Measurements from ENCODE around the gene FILIP1L.
"Not testable (repeated sequence)": the region's sequence is repeated elsewhere in the genome, so short reads cannot be mapped to it uniquely, and the experiment has no call there.

Gene FILIP1L

DNA sequence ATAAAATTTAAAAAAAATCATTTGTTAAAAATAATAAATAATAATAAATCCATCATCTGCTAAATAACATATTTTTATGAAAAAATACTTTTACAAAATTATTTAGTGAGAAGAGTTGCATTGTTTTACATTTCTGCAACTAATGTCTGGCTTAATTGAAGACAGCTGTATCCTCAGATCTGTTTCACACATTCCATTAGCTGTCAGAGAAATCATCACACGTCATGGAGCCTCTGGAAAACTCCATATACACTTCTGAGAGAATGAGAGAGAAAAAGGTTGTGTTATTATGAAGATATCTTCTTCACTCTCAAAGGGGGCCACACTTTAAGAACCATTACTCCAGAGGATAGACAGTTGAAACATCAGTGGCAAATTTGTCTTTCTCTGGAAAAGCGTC, 255.8 kb downstream of the FILIP1L start:
- DNase-seq, result no peak

DNA sequence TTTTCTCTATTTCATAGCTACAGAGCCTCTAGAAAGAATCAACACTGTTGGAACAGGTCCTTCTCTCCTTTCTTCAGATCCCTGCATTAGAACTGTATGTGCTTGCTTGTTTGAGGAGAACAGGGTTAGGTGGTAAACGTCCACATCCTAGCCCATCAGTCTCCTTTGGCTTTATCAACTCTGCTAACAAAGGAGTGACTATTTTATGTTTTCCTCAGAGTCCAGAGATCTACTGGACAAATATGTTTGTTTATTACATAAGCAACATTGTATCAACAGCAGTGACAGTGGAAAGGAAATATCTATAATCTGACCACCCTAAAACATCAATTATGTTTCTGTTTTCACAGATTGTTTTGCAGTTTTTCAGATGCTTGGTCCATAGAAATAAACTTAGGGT, 257.0 kb downstream of the FILIP1L start:
- DNase-seq, result no peak

DNA sequence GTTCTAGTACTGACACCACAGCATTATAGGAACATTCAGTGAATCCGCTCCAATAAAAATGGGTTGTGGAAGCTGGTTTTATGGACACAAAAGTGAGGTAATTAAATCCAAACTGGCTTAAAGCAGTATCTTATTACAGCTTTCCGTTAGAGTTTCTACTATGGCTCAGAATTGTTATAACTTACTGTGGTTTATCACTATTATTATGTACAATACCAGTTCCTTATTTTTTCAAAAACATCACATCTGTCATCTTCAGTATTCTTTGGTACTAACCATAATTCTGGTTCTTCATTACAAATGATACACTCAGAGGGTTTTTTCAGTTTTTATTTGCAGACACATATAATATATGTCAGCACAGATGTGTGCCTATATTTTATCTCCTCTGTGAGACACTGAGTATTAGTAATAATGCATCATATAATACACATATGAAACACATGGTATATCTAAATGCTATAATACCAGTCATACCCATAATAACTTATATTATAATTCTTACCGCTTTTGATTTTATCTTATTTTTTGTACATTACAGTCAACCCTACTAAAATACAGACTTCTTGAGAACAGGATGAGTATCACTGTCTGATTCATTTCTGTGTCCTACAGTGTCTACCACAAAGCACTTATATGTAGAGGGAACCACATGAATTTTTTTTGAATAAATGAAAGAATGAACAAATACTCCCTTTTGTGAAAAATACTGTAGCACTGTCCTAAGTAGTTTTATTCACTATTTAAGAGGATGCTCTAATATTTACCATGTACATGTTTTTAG, 257.7 kb downstream of the FILIP1L start:
- no peak for DNase-seq

- DNase-seq, result no peak
Measured at GRCh38 chr3:99855900-99856299, 258.4 kb downstream of the FILIP1L start.

DNA sequence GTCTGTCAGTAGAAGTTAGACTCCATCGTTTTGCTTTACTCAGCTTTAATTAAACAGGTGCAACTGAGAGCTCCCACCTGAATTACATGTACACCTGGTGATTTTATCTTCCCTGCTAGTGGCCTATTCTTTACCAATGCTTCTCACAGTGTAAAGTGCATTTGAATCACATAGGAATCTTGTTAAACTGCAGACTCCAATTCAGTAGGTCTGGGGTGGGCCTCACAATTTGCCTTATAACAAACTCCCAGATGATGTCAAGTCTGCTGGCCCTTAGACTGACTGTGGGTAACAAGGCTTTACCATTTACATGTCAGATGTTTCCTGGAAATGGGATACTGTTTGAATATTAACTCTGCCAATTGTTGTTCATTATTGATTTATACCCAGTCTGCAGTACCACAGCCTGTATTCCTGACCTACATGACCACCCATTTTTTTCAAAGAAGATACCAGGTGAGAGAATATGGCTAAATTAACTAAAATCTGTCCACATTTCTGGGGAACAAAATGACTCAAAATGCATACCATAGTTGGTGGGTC, 259.5 kb downstream of the FILIP1L start:
- DNase-seq, result no peak

DNA sequence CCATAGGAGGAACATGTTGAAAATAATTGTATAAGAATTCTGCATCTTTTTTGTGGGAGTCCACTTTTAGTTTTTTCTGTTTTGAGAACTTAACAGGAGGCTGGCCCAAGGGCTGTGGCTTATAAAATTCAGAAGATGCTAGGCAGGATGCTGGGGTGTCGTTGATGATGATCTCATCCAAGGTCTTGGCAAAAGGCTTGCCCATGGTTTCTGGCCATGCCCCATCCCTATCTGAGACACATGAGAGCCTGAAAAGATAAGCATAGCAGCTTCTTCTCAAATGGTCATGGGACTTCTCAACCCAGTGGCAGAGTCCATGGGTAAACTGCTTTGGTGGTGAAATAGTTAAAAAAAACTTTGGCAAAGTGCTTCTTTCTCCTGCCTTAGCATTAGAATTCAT, 261.4 kb downstream of the FILIP1L start:
- no peak for DNase-seq

GRCh38 chr3:99851955-99852354, 262.3 kb downstream of the FILIP1L start:
- no peak for DNase-seq

GRCh38 chr3:99850608-99851007, 263.7 kb downstream of the FILIP1L start:
- DNase-seq, result no peak

GRCh38 chr3:99848433-99848832, 265.9 kb downstream of the FILIP1L start:
- no peak for DNase-seq

- DNase-seq, result no peak
Measured at GRCh38 chr3:99846477-99847160, 267.7 kb downstream of the FILIP1L start.

GRCh38 chr3:99845999-99846398, 268.3 kb downstream of the FILIP1L start:
- DNase-seq, result no peak

DNA sequence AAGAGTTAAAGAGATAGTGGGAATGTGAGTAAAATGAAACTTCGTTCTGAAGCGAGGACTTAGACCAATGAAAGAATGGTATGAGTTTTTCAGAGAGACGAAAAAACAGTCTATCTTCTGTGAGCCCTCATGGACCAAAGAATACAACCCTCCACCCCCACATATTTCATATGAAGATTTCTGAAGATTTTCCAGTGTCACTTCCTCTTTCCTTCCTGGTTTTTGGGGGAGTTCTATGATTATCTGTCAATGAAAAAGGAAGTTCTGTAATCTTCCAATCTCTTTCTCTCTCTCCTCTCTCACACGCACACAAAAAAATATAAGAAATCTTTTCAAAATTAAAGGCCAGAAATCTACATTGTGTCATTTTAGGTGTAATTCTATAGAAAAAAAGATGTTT, 269.0 kb downstream of the FILIP1L start:
- DNase-seq, result no peak

- DNase-seq, result no peak
Measured at GRCh38 chr3:99843590-99844258, 270.6 kb downstream of the FILIP1L start.

DNA sequence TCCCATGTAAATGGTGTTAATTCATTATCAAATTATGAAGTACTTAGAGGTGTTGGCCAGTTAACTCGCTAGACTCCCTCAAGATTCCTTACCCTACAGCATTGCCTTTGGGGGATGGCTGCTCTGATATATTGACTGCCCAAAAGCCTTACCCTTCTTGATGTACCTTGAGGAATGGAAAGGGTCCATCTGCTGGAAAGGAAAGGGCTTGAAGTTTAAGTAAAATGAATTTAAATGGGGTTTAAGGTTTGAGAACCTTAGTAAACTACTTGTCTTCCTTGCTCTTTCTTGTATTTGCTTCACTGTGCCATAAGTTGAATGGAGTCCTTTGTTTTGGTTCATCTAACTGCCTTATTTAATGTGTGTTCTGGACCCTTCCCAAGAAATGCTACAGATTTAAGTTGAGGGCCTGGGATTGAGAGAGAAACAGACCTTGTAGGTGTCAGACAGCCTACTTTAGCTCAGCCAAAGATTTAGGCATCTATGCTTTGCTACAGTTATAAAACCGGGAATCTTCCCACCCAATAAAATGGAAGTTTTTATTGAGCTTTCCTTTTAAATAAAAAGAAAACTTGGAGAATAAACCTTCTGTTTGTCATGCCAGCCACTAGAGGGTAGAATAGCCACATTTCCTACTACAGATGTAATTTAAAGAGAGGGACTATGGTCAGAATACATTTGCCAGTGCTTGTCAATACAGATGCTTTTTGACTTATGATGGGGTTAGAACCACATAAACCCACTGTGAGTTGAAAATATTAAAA, 271.3 kb downstream of the FILIP1L start:
- no peak for DNase-seq

DNA sequence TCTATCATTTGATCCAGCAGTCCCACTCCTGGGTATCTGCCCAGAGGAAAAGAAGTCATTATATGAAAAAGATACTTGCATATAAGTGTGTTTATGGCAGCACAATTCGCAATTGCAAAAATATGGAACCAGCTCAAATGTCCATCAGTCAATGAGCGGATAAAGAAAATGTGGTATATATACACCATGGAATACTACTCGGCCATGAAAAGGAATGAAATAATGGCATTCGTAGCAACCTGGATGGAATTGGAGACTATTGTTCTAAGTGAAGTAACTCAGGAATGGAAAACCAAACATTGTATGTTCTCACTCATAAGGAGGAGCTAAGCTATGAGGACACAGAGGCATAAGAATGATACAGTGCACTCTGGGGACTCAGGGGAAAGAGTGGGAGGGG, 272.4 kb downstream of the FILIP1L start:
- DNase-seq, result not testable (repeated sequence)

DNA sequence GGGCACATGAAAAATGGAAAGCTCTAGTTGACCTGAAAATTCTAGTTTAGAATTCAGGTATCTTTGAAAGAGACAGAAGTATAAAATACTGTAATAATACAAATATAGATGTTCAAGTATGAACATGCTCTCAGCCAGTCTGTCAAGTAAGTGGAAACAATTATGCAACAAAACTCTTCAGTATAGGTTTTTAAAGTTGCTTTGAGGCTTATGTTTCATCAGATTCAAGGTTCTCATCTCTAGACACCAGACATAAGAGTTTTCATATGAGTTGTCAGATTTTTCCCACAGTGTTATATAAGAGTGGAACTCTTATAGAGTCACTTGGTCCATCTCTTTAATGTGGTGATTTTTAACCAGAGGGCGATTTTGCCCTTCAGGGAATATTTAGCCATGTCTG, 274.7 kb downstream of the FILIP1L start:
- no peak for DNase-seq

GRCh38 chr3:99838755-99839154, 275.5 kb downstream of the FILIP1L start:
- no peak for DNase-seq

DNA sequence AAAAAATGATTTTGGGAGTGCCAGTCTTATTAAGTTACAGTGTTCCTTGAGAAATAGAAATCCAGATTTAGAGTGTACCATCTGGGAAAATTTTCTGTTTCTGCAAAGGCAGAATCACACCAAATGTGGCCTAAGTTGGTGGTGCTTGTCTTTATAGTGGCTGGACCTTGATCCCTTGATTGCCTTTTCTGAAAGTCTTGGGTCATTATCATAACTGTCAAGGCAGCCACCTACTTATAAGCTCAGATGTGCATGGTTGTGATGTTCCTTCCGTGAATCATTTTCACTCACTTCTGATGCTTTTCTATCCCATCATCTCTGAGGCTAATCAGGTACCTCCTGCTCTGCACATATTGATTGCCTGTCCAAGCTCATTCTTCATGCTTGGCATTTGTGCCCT, 276.6 kb downstream of the FILIP1L start:
- no peak for DNase-seq

GRCh38 chr3:99836681-99837080, 277.6 kb downstream of the FILIP1L start:
- no peak for DNase-seq

- DNase-seq, result no peak
Measured at GRCh38 chr3:99834211-99834957, 279.9 kb downstream of the FILIP1L start.

GRCh38 chr3:99833617-99834205, 280.6 kb downstream of the FILIP1L start:
- no peak for DNase-seq

GRCh38 chr3:99829844-99830243, 284.5 kb downstream of the FILIP1L start:
- no peak for DNase-seq
